ENCODE results near the gene PAX6.

PAX6 gene

DNA sequence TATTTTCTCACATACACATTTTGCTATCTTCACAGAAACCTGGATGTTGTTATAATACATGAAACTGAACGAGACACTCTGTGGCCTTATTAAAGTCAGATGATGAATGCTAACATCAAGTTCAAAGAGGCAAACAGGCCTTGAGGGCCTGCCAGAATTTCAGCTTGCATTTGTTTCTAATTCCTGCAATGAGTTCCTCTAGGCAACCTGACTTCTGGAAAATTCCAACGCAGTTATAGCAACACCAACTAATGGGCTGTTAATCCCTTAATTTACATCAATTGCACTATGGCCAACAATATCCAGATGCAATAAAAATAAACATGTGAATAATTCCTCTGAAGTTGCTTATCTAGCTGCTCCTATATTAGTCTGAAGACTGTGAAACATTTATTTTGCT, 19.1 kb downstream of the PAX6 start:
- TF ChIP-seq, protein P1, sequence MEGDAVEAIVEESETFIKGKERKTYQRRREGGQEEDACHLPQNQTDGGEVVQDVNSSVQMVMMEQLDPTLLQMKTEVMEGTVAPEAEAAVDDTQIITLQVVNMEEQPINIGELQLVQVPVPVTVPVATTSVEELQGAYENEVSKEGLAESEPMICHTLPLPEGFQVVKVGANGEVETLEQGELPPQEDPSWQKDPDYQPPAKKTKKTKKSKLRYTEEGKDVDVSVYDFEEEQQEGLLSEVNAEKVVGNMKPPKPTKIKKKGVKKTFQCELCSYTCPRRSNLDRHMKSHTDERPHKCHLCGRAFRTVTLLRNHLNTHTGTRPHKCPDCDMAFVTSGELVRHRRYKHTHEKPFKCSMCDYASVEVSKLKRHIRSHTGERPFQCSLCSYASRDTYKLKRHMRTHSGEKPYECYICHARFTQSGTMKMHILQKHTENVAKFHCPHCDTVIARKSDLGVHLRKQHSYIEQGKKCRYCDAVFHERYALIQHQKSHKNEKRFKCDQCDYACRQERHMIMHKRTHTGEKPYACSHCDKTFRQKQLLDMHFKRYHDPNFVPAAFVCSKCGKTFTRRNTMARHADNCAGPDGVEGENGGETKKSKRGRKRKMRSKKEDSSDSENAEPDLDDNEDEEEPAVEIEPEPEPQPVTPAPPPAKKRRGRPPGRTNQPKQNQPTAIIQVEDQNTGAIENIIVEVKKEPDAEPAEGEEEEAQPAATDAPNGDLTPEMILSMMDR (IDR thresholded peaks at IDR 0.05; ENCODE audit: extremely low read depth, missing control alignments): no peak
- DNase-seq (ENCODE audit: low spot score): no peak

DNA sequence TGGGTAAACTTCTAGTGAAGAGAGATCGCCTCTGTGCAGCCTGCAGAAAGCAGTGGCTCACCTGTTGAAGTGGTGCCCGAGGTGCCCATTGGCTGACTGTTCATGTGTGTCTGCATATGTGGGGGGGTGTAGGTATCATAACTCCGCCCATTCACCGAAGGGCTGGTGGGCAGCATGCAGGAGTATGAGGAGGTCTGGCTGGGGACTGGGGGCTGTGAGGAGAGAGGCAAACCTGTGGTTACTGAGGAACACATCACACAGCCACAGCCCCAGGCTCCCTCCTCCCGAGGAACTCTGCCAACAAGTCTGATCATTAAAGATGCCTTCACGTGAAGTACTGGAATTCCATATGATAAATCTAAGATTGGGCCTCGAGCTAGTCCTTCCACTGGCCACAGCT, 20.5 kb downstream of the PAX6 start:
- DNase-seq (ENCODE audit: low spot score): no peak
- TF ChIP-seq, protein P1 (IDR thresholded peaks at IDR 0.05; ENCODE audit: extremely low read depth, missing control alignments): no peak

DNA sequence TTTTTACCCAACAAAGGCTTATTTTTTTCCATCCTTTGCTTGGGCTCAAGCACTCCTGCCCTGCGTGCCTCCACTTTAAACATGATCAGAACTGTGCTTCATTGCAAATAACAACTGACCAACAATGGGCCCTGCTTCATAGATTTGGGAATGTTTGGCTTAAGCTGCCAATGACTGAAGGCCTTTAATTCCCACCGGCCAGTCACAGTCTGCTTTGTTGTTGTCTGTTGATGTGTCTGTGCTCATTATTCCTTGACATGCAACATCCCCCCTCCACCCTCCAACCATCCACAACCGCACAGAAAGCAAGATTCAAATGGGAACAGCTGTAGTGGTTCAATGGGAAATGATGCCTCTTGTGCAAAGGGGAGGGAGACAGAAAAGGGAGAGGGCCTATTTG, 23.0 kb downstream of the PAX6 start:
- no peak for DNase-seq (ENCODE audit: low spot score)
- TF ChIP-seq, protein P1 (IDR thresholded peaks at IDR 0.05; ENCODE audit: extremely low read depth, missing control alignments): no peak

DNA sequence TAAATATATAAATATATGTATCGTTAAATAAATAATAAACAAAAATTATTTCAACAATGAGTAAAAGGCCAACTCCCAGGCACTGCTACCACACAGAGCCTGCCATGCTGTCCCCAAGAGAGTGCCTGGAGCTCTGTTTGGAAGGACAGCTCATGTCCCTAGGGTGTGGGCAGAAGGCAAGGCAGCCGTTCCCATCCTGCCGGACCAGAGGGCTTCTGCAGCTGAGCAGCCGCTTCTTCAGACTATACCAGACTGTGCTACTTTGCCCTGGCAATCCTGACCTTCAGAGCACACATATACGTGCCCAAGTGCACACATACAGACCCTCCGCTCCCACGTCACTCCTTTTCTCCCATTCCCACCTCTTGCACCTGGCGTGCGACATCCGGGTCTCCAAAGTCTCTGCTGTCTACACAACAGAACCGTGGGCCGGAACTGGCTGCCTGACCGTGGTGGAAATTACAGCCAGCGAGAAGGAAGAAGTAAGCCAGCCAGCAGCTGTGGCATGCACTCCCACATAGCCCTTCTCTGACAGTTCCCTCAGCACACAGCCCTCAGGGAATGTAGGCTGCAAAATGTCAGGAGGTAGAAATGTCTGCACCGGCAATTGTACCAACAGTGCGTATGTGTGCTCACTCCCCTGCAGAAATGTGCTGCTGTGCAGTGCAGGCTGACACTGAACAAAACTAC, 24.0 kb downstream of the PAX6 start:
- TF ChIP-seq, protein P1 (IDR thresholded peaks at IDR 0.05; ENCODE audit: extremely low read depth, missing control alignments): no peak
- DNase-seq (ENCODE audit: low spot score): no peak

DNA sequence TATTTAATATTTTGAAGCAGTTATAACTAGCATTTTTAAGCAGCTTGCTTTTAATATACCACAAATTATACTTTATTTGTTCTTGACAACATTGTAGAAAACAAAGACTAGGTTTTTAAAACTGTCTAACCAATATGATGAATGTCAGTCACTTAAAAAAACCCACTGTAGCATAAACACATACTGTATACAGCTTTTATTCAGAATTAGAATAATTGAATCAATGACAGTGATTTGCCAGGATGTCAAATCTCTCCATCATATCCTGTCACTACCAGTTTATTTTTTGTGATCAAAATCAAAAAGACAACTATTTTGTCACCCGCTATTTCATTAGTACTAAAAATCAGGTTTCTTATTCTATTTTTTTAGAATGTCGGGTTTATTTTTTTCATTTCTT, 26.5 kb downstream of the PAX6 start:
- no peak for DNase-seq (ENCODE audit: low spot score)
- TF ChIP-seq, protein P1 (IDR thresholded peaks at IDR 0.05; ENCODE audit: extremely low read depth, missing control alignments): no peak

DNA sequence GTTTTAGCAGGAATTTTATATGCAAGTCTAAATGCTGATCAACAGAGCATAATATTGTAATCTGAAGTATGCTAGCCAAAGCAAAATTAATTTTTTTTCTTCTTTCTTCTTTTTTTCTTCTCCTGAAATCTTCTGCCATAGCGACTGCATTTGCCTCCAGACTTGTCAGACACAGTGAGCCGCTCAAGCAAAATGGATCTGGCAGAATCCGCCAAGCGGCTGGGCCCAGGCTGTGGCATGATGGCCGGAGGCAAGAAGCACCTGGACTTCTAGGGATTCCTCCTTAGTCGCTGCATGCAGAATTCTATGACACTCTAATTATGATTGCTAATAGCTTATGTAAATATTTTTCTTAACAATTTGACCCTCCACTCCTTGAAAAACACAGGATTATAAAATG, 27.9 kb downstream of the PAX6 start:
- TF ChIP-seq, protein P1 (IDR thresholded peaks at IDR 0.05; ENCODE audit: extremely low read depth, missing control alignments): no peak
- no peak for DNase-seq (ENCODE audit: low spot score)

DNA sequence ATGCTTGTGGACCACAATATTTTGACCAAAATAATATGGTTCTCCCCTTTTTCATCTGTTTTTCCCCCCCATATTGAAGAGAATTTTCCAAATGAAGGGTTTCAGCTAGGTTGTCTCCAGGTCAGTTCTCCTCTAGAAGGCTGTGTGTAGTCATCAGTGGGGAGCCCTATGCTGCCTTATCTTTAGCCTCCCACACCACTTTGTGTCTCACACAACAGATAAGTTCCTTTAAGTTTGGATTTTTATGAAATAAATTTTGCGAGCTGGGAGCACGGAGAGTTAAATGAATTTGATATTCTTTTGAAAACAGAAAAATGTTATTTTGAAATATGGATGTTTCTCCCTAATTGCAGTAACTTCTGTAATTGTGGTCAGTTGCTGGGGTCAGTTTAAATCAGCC, 28.9 kb downstream of the PAX6 start:
- no peak for DNase-seq (ENCODE audit: low spot score)
- TF ChIP-seq, protein P1 (IDR thresholded peaks at IDR 0.05; ENCODE audit: extremely low read depth, missing control alignments): no peak

Measured in GM20000 (cell line).